Cardiac muscle cell (in vitro differentiated cells and primary cell): Measurements from ENCODE around the gene YES1. TPM values are rescaled to one million over a fixed set of nuclear protein-coding genes. Genes with fewer than 3 reads are reported as not detected.
A peak's percentile ranks its signal among the peaks of the same experiment; 100 is the strongest.

Experiments used
- DNase-seq, 2 donors: peaks; one replicate each; pipeline versions ENCODE4 v3.0.0 to v3.0.0-alpha.2; 2010 to 2017; ENCODE audit warnings: low read depth in 1 of 2, low spot score in 1 of 2
- H3K27ac ChIP-seq: fragments of 200-600 bp; sonication (generic); 2 replicates; pipeline ENCODE4 v1.5.1; 2016
- H3K27me3 ChIP-seq: fragments of 200-600 bp; sonication (generic); 2 replicates; pipeline ENCODE4 v1.6.0; 2016; ENCODE audit warnings: control low read depth
- H3K36me3 ChIP-seq: fragments of 200-600 bp; sonication (generic); 2 replicates; pipeline ENCODE4 v1.5.1; 2016; ENCODE audit warnings: control low read depth
- H3K4me1 ChIP-seq: fragments of 200-600 bp; sonication (generic); 2 replicates; pipeline ENCODE4 v1.8.1; 2017; ENCODE audit warnings: low read depth, mild to moderate bottlenecking, mixed run types
- H3K4me3 ChIP-seq: fragments of 200-600 bp; sonication (generic); 2 replicates; pipeline ENCODE4 v1.5.1; 2016; ENCODE audit warnings: mild to moderate bottlenecking
- H3K9me3 ChIP-seq: fragments of 200-600 bp; sonication (generic); 2 replicates; pipeline ENCODE4 v1.5.1; 2017; ENCODE audit warnings: low read depth, mild to moderate bottlenecking, control low read depth
- CTCF ChIP-seq: IDR thresholded peaks from 2 replicates; pipeline ENCODE4 v1.5.1; 2012; ENCODE audit warnings: low read depth, mild to moderate bottlenecking, low read length
- polyA plus RNA-seq: library from polyadenylated mRNA; unstranded; fragments of >200 nt; fragmentation: Nextera tagmentation; extraction: Ambion mirVana; gene quantifications from 2 replicates; pipeline ENCODE4 v1.2.1, GENCODE V29; 2016
- total RNA-seq: library from RNA; depleted of rRNA; stranded (reverse); fragments of >200 nt; gene quantifications from 2 replicates; pipeline ENCODE4 v1.2.3, GENCODE V29; 2016

YES1 gene
- total and polyA plus RNA-seq, 2 experiments from 2014 or later = 18.5 to 96.0 TPM

GRCh38 chr18:713135-713490 is 98.9 kb downstream of the YES1 start:
- H3K4me3 ChIP-seq = no peak overlapping the region
- TF ChIP-seq CTCF = no peak
- DNase-seq = no peak
- H3K36me3 ChIP-seq = no peaks in the 10 kb centered on the region
- H3K27me3 ChIP-seq = no peaks in the 10 kb centered on the region
- peaks cover 5% of the 10 kb centered on the region for H3K4me1 ChIP-seq
- H3K27ac ChIP-seq = no peak overlapping the region
- no peaks in the 10 kb centered on the region for H3K9me3 ChIP-seq

- TF ChIP-seq CTCF = peak; percentile 73
- no peaks in the 10 kb centered on the region for H3K27me3 ChIP-seq
- no peaks in the 10 kb centered on the region for H3K36me3 ChIP-seq
- H3K27ac ChIP-seq = no peak within 1 kb of the TSS
- H3K9me3 ChIP-seq = no peaks in the 10 kb centered on the region
- peak within 1 kb of the TSS; percentile 78 for H3K4me3 ChIP-seq
- DNase-seq = peak; percentile 81 to 94
- H3K4me1 ChIP-seq = peaks cover 5% of the 10 kb centered on the region
Observed at GRCh38 chr18:712401-713134, 99.5 kb downstream of the YES1 start, which contains the start of gene ENOSF1. Gene ENOSF1, minus strand, starts transcription at chr18:712630. Its CDS starts 43 bp downstream, at chr18:712587.

GRCh38 chr18:711657-712400 is 100.2 kb downstream of the YES1 start:
- DNase-seq = peak; percentile 46 to 95
- no peak for TF ChIP-seq CTCF

GRCh38 chr18:711310-711656 is 100.8 kb downstream of the YES1 start:
- DNase-seq = no peak

More at GRCh38 chr18:711657-712400, 100.2 kb downstream of the YES1 start:
- Histone ChIP-seq H3K9me3 (no peaks in the 10 kb centered on the region), H3K27me3 (no peaks in the 10 kb centered on the region), H3K4me1 (peaks cover 5% of the 10 kb centered on the region), H3K27ac (no peak overlapping the region), H3K4me3 (peak overlapping the region; percentile 78), H3K36me3 (no peaks in the 10 kb centered on the region)

More at GRCh38 chr18:711310-711656, 100.8 kb downstream of the YES1 start:
- H3K27ac ChIP-seq = no peak overlapping the region
- no peaks in the 10 kb centered on the region for H3K36me3 ChIP-seq
- H3K4me1 ChIP-seq = peaks cover 5% of the 10 kb centered on the region
- H3K27me3 ChIP-seq = no peaks in the 10 kb centered on the region
- TF ChIP-seq CTCF = no peak
- H3K4me3 ChIP-seq = peak overlapping the region; percentile 78
- H3K9me3 ChIP-seq = no peaks in the 10 kb centered on the region
